SK-N-SH treated with all-trans-retinoic acid at 6 μM for 48 hours (cell line): ENCODE results near the gene USP38.

ENCODE experiments used
- ATAC-seq: fragments of 200-7000 bp; cut with Tn5 transposase; 3 replicates; pipeline ENCODE4 v1.9.1; 2020; ENCODE audit warnings: mild to moderate bottlenecking, moderate library complexity
- ARNTL ChIP-seq: fragments of 450-650 bp; formaldehyde crosslinking; IDR thresholded peaks from 2 replicates; pipeline ENCODE4 v1.5.0; 2020; ENCODE audit warnings: low read depth, mild to moderate bottlenecking, moderate library complexity, borderline replicate concordance
- BACH2 ChIP-seq: fragments of 250-450 bp; sonication (Bioruptor Pico); IDR thresholded peaks from 2 replicates; pipeline ENCODE4 v1.9.0; 2021; ENCODE audit warnings: mild to moderate bottlenecking, borderline replicate concordance
- CSDC2 ChIP-seq: fragments of 250-450 bp; sonication (Bioruptor Pico); IDR thresholded peaks from 2 replicates; pipeline ENCODE4 v1.5.0; 2020; ENCODE audit warnings: mild to moderate bottlenecking, moderate library complexity
- GLIS3 ChIP-seq: fragments of 250-450 bp; sonication (Bioruptor Pico); IDR thresholded peaks from 2 replicates; pipeline ENCODE4 v1.5.0; 2020; ENCODE audit warnings: mild to moderate bottlenecking, moderate library complexity
- OSR1 ChIP-seq: fragments of 250-450 bp; sonication (Bioruptor Pico); IDR thresholded peaks from 2 replicates; pipeline ENCODE4 v1.8.0; 2022; ENCODE audit warnings: moderate library complexity, mild to moderate bottlenecking, inconsistent platforms
- PPARA ChIP-seq: fragments of 250-450 bp; sonication (Bioruptor Pico); IDR thresholded peaks from 2 replicates; pipeline ENCODE4 v1.5.0; 2020; ENCODE audit warnings: mild to moderate bottlenecking, borderline replicate concordance
- RARB ChIP-seq: fragments of 250-450 bp; sonication (Bioruptor Pico); IDR thresholded peaks from 2 replicates; pipeline ENCODE4 v1.8.0; 2021; ENCODE audit warnings: mild to moderate bottlenecking, moderate library complexity
- SNAI2 ChIP-seq: fragments of 250-450 bp; sonication (Bioruptor Pico); IDR thresholded peaks from 2 replicates; pipeline ENCODE4 v1.5.0; 2020; ENCODE audit warnings: mild to moderate bottlenecking, moderate library complexity
- TCF4 ChIP-seq: fragments of 250-450 bp; sonication (Bioruptor Pico); IDR thresholded peaks from 2 replicates; pipeline ENCODE4 v1.8.0; 2021; ENCODE audit warnings: mild to moderate bottlenecking, moderate library complexity, borderline replicate concordance
- ZC3H10 ChIP-seq: fragments of 250-450 bp; sonication (Bioruptor Pico); IDR thresholded peaks from 2 replicates; pipeline ENCODE4 v1.5.1; 2021; ENCODE audit warnings: mild to moderate bottlenecking, moderate library complexity
- ZFP3 ChIP-seq: fragments of 250-450 bp; sonication (Bioruptor Pico); IDR thresholded peaks from 2 replicates; pipeline ENCODE4 v1.5.0; 2020; ENCODE audit warnings: mild to moderate bottlenecking, moderate library complexity
- ZFP30 ChIP-seq: fragments of 450-650 bp; formaldehyde crosslinking; IDR thresholded peaks from 2 replicates; pipeline ENCODE4 v1.5.0; 2022; ENCODE audit warnings: mild to moderate bottlenecking, moderate library complexity
- ZNF565 ChIP-seq: fragments of 450-650 bp; formaldehyde crosslinking; conservative IDR thresholded peaks from 2 replicates; pipeline ENCODE4 v1.5.0; 2020; ENCODE audit warnings: low read depth, mild to moderate bottlenecking, moderate library complexity
- ZNF70 ChIP-seq: fragments of 450-650 bp; formaldehyde crosslinking; IDR thresholded peaks from 2 replicates; pipeline ENCODE4 v1.5.0; 2020; ENCODE audit warnings: mild to moderate bottlenecking, moderate library complexity
- ZNF8 ChIP-seq: fragments of 450-650 bp; formaldehyde crosslinking; IDR thresholded peaks from 2 replicates; pipeline ENCODE4 v1.5.0; 2020; ENCODE audit warnings: mild to moderate bottlenecking, moderate library complexity
- TF ChIP-seq, protein P1 (sequence below): fragments of 250-450 bp; sonication (Bioruptor Pico); IDR thresholded peaks from 2 replicates; pipeline ENCODE4 v1.8.0; 2021; ENCODE audit warnings: low read depth, mild to moderate bottlenecking, moderate library complexity, borderline replicate concordance
- TF ChIP-seq, protein P2 (sequence below): fragments of 250-450 bp; sonication (Bioruptor Pico); IDR thresholded peaks from 2 replicates; pipeline ENCODE4 v1.5.1; 2021; ENCODE audit warnings: mild to moderate bottlenecking, moderate library complexity
- TF ChIP-seq, protein P3 (sequence below): fragments of 250-450 bp; sonication (Bioruptor Pico); IDR thresholded peaks from 2 replicates; pipeline ENCODE4 v1.8.0; 2020; ENCODE audit warnings: mild to moderate bottlenecking, moderate library complexity, borderline replicate concordance
- TF ChIP-seq, protein P4 (sequence below): fragments of 250-450 bp; sonication (Bioruptor Pico); IDR thresholded peaks from 2 replicates; pipeline ENCODE4 v1.5.1; 2020; ENCODE audit warnings: low read depth, mild to moderate bottlenecking, moderate library complexity

The USP38 gene

DNA sequence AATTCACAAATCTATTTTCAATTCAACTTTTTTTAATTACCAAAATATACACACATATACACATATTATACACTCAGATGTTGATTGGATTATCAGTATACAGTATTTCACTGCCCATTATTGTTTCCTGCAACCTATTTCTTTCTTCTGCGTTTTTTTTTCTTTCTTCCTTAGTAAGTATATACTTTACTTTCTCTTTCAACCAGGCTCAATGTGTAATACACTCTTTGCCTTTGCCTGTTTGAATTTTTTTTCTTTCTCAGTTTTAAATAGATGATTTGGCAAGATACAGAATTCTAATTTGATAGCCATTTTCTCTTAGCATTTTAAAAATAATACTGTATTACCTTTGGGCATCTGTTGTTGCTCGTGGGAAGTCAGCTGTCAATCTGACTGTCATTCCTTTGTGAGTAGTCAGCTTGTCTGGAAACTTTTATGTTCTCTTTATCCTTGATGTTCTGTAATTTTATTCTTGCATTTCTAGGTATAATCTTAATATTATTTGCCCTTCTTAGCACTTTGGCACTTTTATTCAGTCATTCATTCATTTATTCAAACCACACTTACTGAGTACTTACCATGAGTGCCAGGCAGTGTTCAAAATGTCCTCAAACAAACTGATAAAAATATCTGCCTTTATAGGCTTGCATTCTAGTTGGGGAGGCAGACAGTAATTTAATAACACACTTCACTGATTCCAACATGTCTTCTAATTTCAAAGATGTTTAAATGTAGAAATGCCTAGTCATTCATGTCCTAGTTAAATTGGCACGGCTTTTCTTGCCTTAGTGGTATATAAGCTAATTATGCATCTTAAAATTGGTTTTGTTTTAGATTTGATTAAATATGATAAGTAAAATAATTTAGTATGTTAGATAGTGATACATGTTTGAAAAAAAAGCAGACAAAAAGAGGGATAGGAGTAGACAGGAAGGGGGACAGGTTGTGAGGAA, 3.7 kb downstream of the USP38 start:
- no peak for TF ChIP-seq RARB
- TF ChIP-seq ZFP3, result no peak
- no peak for TF ChIP-seq ZNF8
- TF ChIP-seq, protein P1, sequence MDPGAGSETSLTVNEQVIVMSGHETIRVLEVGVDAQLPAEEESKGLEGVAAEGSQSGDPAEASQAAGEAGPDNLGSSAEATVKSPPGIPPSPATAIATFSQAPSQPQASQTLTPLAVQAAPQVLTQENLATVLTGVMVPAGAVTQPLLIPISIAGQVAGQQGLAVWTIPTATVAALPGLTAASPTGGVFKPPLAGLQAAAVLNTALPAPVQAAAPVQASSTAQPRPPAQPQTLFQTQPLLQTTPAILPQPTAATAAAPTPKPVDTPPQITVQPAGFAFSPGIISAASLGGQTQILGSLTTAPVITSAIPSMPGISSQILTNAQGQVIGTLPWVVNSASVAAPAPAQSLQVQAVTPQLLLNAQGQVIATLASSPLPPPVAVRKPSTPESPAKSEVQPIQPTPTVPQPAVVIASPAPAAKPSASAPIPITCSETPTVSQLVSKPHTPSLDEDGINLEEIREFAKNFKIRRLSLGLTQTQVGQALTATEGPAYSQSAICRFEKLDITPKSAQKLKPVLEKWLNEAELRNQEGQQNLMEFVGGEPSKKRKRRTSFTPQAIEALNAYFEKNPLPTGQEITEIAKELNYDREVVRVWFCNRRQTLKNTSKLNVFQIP, result no peak
- TF ChIP-seq TCF4 (CRISPR knock-in tag), result no peak
- TF ChIP-seq ZFP30 (CRISPR knock-in tag), result no peak
- no peak for TF ChIP-seq CSDC2 (CRISPR knock-in tag)
- no peak for TF ChIP-seq ZNF70 (CRISPR knock-in tag)
- TF ChIP-seq, protein P2, sequence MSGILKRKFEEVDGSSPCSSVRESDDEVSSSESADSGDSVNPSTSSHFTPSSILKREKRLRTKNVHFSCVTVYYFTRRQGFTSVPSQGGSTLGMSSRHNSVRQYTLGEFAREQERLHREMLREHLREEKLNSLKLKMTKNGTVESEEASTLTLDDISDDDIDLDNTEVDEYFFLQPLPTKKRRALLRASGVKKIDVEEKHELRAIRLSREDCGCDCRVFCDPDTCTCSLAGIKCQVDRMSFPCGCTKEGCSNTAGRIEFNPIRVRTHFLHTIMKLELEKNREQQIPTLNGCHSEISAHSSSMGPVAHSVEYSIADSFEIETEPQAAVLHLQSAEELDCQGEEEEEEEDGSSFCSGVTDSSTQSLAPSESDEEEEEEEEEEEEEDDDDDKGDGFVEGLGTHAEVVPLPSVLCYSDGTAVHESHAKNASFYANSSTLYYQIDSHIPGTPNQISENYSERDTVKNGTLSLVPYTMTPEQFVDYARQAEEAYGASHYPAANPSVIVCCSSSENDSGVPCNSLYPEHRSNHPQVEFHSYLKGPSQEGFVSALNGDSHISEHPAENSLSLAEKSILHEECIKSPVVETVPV (CRISPR knock-in tag), result no peak
- TF ChIP-seq GLIS3 (CRISPR knock-in tag), result no peak
- no peak for TF ChIP-seq OSR1 (CRISPR knock-in tag)
- TF ChIP-seq ZNF565 (CRISPR knock-in tag), result no peak
- no peak for ATAC-seq

DNA sequence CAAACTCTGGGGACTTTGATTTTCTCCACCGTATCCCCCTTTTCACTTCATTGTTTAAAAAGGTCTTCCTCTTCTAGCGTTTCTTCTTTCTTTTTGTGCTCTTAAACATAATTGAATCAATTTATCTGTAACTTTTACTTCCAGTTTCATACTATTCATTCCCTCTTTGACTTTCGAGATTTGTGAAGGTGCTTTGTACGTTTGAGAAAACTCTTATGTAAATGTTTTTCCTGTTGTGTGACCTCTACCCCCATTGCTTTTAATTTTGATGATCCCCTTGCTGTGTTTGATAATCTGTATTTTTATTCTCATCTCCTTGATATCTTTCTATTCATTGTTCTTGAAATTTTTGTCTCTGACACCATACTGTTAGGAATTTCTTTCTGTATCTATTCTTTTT, 4.8 kb downstream of the USP38 start:
- ATAC-seq, result no peak
- TF ChIP-seq, protein P1, result no peak
- TF ChIP-seq ZFP3, result no peak
- TF ChIP-seq, protein P2 (CRISPR knock-in tag), result no peak
- no peak for TF ChIP-seq RARB
- TF ChIP-seq, protein P3, sequence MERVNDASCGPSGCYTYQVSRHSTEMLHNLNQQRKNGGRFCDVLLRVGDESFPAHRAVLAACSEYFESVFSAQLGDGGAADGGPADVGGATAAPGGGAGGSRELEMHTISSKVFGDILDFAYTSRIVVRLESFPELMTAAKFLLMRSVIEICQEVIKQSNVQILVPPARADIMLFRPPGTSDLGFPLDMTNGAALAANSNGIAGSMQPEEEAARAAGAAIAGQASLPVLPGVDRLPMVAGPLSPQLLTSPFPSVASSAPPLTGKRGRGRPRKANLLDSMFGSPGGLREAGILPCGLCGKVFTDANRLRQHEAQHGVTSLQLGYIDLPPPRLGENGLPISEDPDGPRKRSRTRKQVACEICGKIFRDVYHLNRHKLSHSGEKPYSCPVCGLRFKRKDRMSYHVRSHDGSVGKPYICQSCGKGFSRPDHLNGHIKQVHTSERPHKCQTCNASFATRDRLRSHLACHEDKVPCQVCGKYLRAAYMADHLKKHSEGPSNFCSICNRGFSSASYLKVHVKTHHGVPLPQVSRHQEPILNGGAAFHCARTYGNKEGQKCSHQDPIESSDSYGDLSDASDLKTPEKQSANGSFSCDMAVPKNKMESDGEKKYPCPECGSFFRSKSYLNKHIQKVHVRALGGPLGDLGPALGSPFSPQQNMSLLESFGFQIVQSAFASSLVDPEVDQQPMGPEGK, result no peak
- no peak for TF ChIP-seq PPARA (CRISPR knock-in tag)
- no peak for TF ChIP-seq CSDC2 (CRISPR knock-in tag)
- TF ChIP-seq TCF4 (CRISPR knock-in tag), result no peak
- no peak for TF ChIP-seq GLIS3 (CRISPR knock-in tag)
- TF ChIP-seq ZNF70 (CRISPR knock-in tag), result no peak
- no peak for TF ChIP-seq BACH2 (CRISPR knock-in tag)
- TF ChIP-seq ARNTL, result no peak
- no peak for TF ChIP-seq ZFP30 (CRISPR knock-in tag)
- no peak for TF ChIP-seq ZNF565 (CRISPR knock-in tag)

DNA sequence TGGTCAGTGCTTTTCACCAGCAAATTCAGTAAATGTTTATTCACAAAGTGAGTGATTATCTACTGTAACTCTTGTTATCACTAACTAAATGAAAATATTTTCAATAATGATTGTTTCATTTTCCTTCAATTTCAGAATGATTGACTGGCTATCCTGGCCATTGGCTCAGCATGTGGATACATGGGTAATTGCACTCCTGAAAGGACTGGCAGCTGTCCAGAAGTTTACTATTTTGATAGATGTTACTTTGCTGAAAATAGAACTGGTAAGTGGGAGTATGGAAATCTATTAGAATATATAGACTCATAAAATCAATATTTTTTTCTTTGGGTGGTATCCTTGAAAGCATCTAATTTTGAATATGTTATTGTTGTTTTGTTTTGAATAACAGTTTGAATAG, 10.9 kb downstream of the USP38 start:
- no peak for ATAC-seq
- TF ChIP-seq, protein P3, result no peak
- TF ChIP-seq, protein P4, sequence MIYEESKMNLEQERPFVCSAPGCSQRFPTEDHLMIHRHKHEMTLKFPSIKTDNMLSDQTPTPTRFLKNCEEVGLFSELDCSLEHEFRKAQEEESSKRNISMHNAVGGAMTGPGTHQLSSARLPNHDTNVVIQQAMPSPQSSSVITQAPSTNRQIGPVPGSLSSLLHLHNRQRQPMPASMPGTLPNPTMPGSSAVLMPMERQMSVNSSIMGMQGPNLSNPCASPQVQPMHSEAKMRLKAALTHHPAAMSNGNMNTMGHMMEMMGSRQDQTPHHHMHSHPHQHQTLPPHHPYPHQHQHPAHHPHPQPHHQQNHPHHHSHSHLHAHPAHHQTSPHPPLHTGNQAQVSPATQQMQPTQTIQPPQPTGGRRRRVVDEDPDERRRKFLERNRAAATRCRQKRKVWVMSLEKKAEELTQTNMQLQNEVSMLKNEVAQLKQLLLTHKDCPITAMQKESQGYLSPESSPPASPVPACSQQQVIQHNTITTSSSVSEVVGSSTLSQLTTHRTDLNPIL (CRISPR knock-in tag), result no peak
- TF ChIP-seq SNAI2 (no peak), ZFP3 (no peak), TCF4 (CRISPR knock-in tag) (no peak), OSR1 (CRISPR knock-in tag) (no peak), ZFP30 (CRISPR knock-in tag) (no peak), ZNF70 (CRISPR knock-in tag) (no peak), BACH2 (CRISPR knock-in tag) (no peak), GLIS3 (CRISPR knock-in tag) (no peak), ZC3H10 (no peak), PPARA (CRISPR knock-in tag) (no peak), ZNF565 (CRISPR knock-in tag) (no peak)
- TF ChIP-seq, protein P2 (CRISPR knock-in tag), result no peak
- TF ChIP-seq, protein P1, result no peak
